Measurements from ENCODE around the gene TCF7L2.
A peak's percentile ranks its signal among the peaks of the same experiment; 100 is the strongest.

TCF7L2 gene

DNA sequence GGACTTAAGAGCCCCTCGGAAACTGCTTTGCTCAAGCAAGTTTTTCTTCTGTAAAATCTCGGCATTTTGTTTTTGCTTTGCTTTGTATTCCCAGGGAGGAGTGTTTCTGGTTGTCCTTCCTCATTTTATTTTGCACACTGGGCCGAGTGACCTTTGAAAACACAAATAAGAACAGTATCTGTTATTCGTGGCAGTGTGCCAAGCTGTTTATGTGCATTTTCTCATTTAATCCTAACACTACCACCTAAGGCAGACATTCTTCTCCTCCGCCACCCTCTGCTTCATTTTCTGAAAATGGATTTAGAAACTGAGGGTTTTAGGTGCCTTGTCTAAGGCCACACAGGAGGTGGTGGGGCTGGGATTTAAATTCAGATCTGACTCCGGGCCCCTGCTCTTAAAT is 218.5 kb downstream of the TCF7L2 start:
- DNase-seq (ENCODE audit: extremely low read depth in 1 of 2, low read depth in 1 of 2) = no peak

DNA sequence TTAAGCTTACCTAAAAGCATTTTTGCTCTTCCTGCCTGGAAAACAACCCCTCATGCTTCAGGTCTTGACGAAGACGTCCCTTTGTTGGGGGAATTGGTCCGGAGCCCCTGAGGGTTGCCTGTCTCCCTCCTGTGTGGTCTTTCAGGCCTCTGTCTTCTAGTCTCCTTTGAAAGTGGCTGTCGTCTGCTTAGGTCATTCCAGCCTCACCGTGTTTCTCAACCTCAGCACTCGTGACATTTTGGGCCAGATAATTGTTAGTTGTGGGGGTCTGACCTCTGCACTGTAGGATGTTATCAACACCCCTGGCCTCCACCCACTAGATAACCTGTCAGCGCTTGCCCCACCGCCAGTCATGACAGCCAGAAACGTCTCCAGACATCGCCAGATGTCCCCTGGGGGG is 219.1 kb downstream of the TCF7L2 start:
- DNase-seq (ENCODE audit: extremely low read depth in 1 of 2, low read depth in 1 of 2) = no peak

DNA sequence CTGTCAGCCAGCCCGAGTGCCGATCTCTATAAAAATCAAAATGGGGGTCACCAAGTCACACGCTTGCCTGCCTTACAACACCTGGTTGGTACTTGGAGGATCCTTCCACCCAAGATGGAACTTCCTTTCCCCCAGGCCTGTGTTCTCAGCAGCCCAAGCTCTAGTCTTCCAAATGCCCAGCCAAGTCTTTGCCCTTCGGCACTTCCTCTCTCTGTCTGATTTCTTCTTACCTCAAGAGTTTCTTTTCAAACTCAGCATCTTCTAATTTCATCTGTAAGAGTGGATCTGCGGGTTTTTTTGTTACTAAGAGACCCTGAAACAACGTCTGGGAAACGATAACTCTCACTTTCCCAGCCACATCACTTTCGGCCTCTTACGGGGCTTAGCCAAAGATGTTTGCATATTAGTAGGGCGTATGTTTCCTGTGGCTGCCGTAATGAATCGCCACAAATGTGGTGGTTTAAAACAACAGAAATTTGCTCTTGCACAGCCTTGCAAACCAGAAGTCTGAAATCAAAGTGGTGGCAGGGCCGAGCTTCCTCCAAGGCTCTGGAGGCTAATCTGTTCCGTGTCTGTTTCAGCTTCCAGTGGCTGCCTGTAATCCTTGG is 219.9 kb downstream of the TCF7L2 start:
- DNase-seq (ENCODE audit: extremely low read depth in 1 of 2, low read depth in 1 of 2) = peak; percentile 6 to 7

DNA sequence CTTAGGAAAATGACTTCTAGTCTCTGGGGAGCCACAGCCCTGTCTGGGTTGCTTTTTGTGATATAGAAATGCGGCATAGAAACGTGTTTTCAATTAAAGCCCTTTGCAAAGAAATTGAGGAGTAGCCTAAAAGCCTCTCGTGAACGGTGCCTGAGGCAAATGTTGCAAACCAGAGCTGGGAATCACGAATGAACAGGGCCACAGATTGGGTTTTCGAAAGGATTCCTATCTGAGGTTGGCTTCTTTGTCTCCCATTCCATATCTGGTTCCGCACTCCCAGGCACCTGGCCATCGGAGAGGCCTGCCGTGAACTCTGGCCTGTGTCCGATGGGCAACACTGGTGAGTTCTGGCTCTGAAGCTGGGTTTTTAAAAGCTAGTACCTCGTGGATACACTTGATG is 221.6 kb downstream of the TCF7L2 start:
- no peak for DNase-seq (ENCODE audit: extremely low read depth in 1 of 2, low read depth in 1 of 2)

DNA sequence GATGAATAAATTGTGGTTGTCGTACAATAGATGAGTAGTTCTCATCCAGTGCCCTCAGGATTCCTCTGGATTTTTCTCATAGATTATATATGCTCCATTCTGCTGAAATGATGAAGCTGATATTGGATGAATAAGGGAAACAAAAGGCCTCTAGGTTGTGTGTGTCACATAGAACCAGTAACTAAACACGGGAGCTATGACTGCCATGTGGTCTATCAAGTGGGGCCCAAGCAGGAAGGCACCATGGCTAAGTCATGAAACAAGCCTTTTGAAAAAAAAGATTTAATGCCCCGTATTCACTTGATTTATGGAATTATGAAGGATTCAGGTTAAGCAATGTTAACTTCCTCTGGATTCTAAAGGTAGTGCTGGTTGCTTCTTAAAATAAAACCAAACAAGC is 225.1 kb downstream of the TCF7L2 start:
- DNase-seq (ENCODE audit: extremely low read depth in 1 of 2, low read depth in 1 of 2) = no peak

DNA sequence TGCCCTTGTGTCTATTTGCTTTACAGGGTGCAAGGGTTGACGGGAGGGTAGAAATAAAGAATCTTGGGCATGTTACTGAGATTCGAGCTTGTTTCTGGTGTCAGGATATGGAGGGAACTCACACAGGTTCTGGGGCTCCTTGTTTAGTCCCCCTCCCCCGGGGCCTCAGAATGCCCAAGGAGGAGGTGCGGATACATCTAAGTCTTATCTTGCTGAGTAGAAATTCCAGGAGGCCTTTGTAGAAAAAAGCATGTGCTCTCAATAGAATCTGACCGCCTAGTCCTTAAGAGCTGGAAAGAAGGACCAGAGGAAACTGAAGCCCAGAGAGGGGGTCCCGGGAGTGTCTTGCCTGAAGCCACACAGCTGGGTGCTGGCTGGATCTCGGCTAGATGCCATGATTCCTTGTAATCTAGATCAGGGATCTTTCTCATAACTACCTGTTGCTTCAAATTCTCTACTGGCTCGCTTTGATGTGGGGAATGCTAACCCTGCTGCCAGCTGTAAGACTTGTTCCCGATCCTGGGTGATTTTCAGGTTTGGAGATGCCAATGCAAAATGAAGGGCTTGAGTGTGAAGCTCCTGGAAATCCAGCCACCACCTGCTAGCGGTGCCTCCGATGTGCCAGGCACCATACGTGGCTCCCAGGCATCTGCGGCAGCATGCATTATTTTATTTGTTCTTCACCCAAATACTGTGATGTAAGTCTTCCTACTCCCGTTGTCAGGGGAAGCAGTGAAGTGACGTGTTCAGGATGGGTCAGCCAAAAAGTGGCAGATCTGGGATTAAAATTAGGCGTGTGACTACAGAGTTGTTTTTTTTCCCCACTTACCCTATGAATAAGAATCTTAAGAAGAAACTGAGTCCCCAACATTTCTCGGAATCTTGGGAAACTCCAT is 226.0 kb downstream of the TCF7L2 start:
- DNase-seq (ENCODE audit: extremely low read depth in 1 of 2, low read depth in 1 of 2) = no peak

DNA sequence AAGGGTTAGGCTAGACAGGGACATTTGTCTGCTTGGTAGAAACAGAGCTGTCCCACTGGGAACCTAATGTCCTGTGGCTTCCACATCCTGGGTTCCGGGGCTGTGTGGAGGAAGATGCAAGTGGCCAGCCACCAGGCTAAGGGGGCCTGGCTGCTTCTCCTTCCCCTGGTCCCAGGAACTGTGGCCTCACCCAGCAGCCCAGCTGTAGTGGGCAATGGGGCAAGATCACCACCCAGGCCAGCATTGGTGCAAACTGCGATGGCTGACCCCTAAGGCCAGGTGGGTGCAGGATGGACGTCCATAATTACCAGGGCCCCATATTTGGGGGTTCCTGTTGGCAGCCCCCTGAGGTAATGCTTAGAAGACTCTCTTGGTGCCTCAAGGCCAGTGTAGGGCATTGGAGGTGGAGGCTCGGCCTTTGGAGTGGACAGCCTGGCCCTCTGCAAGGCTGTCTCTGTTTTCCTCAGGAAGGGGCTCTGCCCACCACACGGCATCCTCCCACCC is 226.7 kb downstream of the TCF7L2 start:
- no peak for DNase-seq (ENCODE audit: extremely low read depth in 1 of 2, low read depth in 1 of 2)

DNA sequence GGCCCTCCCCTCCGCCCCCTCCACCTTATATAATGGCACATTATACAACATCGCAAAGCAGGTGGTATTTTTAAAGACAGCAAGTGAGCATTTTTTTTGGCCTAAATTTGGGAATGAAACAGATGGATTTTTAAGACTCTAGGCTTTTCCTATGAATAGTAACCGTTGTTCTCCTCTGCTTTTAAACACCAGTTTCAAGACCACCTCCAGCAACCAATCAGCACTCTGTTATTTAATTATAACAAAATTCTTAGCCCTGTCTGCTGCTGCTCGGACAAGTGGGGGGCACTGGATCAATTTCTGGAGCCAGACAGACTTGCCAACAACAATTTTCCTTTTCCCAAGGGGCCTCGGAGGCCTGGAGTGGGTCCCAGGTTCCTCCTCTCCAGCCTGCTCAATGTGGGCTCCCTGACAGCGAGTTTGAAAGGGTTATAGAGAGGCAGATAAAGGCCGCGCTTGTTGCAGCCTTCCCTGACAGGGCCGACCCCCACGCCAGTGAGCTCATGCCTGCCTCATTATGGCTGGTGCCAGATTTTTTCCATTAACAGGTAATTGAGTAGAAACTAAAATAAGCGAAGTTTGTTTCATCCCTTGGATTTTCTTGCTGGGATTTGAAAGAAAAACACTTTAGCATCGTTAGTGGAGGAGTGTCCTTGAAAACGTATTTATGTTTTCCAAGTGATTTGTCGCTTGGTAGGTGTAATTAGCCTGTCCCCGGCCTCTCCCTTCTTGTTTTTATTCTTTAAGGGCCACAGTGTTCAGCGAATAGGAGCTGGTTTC is 227.3 kb downstream of the TCF7L2 start:
- DNase-seq (ENCODE audit: extremely low read depth in 1 of 2, low read depth in 1 of 2) = no peak

DNA sequence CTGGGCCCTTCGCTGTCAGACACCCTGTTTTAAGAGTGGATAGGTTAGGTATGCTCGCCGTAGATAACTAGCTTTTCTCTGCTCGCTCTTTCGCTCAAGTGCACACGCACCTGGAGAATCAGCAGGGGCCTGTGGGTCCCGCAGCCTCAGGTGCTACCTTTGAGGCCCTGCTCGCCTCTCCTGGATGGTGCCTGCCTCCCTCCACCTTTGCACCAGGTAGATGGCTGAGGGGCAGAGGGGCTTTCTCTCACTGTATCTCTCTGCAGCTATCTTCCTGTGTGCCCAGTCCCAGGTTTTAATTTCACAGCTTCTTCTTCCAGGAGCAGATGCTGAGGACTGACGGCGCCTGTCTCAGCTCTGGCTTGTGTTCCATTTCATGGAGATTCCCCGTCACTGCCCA is 227.9 kb downstream of the TCF7L2 start:
- no peak for DNase-seq (ENCODE audit: extremely low read depth in 1 of 2, low read depth in 1 of 2)

DNA sequence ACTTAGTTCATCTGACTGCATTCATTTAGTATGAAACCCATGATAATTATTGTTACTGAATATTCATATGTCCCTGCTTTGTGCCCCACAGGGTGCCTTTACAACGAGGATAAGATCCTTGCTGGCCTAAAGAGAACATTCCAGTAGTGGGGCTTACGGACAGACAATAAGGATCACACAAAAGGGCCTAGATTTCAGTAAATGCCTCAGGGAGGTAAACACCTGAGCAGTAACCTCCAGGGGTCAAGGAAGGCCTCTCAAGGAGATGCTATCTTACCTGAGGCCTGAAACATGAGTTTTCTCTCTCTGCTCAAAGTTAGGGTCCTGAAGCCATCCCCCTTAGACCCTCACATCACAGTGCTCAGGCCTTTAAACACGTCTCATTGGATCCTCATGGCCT is 228.7 kb downstream of the TCF7L2 start:
- DNase-seq (ENCODE audit: extremely low read depth in 1 of 2, low read depth in 1 of 2) = no peak

DNA sequence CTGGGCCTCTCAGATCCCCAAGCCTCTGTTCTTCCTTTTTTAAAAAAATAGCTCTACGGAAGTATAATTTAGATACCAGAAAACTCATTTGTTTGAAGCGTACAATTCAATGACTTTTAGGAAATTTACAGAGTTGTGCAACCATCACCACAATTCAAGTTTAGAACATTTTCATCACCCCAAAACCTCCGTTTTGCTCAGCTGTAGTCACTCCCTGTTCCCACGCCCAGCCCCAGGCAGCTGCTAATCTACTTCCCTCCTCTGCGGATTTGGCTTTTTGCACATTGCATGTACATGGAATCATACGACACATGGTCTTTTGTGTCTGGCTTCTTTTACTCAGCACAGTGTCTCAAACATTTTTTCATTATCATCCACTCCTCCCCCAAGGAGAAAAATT is 229.2 kb downstream of the TCF7L2 start:
- no peak for DNase-seq (ENCODE audit: extremely low read depth in 1 of 2, low read depth in 1 of 2)

DNA sequence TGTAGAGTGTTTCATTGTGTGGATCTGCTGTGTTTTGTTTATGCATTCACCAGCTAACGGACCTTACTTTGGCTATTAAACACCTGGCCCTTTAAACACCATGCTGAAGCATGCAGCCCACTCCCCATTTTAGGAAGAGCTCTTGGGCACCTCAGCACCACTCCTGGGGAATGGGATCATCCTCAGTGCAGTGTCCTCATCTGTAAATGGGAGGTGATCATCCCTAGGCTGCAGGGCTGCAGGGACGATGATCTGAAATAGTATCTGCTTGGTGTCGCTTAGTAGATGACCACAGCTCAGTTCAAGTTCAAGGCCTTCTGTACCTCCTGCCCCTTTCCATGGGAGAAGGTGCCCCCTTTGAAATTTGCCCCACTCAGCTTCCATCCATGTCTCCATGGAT is 229.9 kb downstream of the TCF7L2 start:
- no peak for DNase-seq (ENCODE audit: extremely low read depth in 1 of 2, low read depth in 1 of 2)

DNA sequence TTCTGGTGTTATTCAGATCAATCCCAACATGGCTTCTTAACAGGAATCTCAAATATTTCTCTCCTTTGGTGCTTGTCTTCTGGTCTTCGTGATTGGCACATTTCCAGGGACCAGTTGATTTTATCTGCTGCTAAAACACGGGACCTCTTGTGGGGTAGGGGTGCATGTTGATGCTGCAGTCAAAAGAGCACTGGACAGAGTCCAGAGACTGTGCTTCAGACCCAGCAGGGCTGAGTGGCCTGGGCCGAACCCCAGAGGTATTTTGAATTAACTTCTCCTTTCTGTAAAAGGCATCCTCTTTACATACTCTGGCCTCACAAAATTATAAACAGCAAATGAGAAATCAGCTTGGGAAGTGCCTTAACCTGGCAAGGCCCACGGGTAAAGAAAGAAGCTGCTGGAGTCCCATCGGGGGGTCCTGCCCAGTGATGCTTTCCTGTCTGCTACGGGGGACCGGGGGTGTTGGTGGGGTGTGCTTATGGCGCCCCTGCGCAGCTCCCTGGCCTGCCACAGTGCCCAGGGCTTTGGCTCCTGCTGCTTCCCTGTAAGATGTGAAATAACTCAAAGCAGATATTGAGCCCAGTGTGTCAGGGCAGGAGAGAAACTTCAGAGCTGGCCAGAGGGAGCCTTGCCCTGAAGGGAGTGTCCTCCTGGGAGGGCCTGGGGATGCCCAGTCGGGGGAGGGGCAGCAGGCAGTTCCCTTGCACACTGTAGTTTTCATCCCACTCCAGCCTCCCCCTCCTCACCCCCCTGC is 230.5 kb downstream of the TCF7L2 start:
- DNase-seq (ENCODE audit: extremely low read depth in 1 of 2, low read depth in 1 of 2) = no peak

DNA sequence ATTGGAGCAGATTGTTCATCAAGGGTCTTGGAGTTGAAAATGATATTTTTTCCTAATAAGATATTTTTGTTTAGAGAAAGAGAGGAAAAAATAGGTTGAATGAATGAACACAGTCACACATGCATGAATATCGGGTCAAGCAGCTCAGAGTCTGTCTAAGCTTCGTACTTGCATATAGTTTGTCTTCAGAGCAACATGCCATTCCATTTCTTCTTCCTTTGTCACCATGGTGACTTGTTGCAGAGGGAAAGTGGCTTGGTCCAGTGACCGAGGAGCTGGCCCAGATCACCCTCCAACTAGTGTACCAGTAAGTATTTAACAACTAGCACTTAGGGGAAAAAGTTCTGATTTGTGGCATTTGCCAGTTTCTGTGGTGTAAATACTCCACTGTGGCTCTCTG is 232.1 kb downstream of the TCF7L2 start:
- no peak for DNase-seq (ENCODE audit: extremely low read depth in 1 of 2, low read depth in 1 of 2)

DNA sequence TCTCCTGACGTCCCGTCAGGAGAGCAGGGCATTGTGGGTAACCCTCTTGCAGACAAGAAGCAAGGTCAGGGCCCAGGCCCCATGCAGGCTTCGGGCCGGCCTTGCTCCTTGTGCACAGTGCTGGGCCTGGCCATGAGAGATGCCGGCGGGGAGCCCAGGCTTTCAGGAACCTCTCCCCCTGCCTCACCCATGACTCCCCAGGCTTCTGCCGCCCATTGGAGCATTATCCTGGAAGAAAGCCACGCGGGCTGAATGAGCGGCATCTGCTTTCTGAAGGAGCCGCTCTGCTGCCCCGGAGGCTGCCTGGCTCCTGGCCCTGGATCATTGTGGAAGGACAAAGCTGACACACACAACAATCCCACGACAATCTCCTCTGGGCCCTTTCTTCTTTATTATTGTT is 233.5 kb downstream of the TCF7L2 start:
- DNase-seq (ENCODE audit: extremely low read depth in 1 of 2, low read depth in 1 of 2) = no peak

DNA sequence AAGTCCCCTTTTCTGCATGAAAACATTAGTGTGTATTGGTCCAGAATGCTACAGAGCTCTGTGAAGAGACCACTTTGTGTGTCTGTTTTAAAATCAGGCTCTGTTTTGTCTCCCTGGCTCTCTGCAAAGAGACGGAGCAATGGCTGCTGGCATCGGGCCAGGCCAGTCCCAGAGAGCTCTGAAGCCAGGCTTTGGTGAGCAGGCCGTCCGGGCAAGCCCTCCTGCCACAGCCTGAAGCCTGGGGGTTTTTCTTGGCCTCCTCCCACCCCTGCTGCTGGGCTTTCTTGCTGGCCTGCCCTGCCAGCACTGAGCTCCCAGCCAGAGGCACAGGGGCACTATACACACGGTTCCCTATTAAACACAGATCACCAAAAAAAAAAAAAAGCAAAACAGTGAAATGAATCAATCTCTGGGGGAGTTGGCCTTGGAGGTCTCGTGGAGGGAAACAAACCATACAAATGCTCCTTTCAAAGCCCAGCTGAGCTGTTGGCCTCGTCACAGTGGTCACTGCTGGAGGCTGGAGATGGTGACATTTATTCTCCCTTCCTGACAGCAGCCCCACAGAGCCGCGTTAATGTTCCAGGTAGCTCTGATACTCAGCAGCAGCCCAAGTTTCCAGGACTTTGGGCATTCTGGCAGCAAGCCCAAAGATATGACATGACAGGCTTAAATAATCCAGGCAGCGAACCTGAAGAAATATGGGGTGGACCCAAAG is 237.2 kb downstream of the TCF7L2 start:
- no peak for DNase-seq (ENCODE audit: extremely low read depth in 1 of 2, low read depth in 1 of 2)

DNA sequence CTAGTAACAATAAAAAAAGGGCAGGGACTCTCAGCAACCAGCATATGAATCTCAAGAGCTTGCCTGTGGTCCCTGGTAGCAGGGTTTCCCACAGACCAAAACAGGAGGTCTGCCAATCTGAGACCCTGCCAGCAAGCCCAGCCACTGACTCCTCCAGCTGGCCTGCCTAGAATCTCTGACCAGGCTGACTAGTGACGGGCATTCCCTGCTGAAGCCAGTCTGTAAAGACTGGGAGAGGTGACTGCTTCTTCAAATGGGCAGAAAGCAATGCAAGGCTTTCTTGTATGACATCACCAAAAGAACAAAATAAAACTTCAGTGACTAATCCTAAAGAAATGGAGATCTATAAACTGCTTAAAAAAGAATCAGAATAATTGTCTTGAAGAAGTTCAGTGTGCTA is 249.4 kb downstream of the TCF7L2 start:
- DNase-seq (ENCODE audit: extremely low read depth in 1 of 2, low read depth in 1 of 2) = no peak

DNA sequence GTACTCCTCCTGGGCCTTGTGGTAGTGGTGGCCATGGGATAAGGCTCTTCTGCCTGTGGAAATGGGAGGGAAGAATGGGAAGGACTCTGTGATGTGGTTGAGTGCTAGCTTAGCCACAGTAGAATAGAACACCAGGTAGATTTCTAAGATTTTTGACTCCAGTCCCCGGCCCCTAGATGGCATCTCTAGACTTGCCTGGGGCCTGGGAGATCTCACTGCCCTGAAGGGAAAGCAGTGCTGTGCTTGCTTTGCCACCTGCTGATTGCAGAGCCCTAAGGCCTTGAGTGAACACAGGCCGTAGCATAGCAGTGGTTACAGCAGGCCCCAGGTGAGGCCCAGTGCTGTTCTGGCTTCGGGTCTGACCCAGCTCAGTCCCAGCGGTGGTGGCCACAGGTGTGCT is 252.0 kb downstream of the TCF7L2 start:
- no peak for DNase-seq (ENCODE audit: extremely low read depth in 1 of 2, low read depth in 1 of 2)

DNA sequence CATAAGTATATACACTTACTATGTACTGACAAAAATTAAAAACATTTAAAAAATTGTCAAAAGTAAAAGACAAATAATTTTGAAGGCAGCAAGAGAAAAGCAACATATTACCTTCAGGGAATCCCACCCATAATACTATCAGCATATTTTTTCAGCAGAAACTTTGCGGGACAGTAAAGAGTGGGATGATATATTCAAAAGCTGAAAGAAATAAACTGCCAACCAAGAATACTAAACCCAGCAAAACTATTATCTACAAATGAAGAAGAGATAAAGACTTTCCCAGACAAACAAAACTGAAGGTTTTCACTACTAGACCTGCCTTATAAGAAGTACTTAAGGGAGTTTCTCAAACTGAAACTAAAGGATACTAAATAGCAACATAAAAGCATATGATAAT is 257.9 kb downstream of the TCF7L2 start:
- no peak for DNase-seq (ENCODE audit: extremely low read depth in 1 of 2, low read depth in 1 of 2)

DNA sequence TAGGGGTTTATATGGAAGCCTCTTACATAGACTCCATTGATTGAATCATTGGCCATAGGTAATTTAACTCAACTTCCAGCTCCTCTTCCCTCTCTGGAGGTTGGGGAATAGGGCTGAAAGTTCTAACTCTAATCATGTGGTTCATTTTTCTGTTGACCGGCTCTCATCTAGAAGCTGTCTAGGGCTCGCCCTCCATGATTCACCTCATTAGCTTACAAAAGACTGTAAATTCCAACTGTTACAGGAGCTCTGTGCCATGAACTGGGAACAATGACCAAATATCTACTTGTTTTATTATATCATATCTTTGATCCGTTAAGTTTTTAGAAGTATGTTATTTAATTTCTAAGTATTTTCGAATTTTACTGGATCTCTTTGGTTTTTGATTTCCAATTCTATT is 263.0 kb downstream of the TCF7L2 start:
- DNase-seq (ENCODE audit: extremely low read depth in 1 of 2, low read depth in 1 of 2) = no peak
